ENCODE data around the gene PSMD14.

- TF ChIP-seq EZH2 (IDR thresholded peaks at IDR 0.05; ENCODE audit: borderline replicate concordance) (no peak), EZH2phosphoT487 (IDR thresholded peaks at IDR 0.05; ENCODE audit: low read depth, severe bottlenecking, unreplicated experiment) (no peak)
- TF ChIP-seq, protein P1, sequence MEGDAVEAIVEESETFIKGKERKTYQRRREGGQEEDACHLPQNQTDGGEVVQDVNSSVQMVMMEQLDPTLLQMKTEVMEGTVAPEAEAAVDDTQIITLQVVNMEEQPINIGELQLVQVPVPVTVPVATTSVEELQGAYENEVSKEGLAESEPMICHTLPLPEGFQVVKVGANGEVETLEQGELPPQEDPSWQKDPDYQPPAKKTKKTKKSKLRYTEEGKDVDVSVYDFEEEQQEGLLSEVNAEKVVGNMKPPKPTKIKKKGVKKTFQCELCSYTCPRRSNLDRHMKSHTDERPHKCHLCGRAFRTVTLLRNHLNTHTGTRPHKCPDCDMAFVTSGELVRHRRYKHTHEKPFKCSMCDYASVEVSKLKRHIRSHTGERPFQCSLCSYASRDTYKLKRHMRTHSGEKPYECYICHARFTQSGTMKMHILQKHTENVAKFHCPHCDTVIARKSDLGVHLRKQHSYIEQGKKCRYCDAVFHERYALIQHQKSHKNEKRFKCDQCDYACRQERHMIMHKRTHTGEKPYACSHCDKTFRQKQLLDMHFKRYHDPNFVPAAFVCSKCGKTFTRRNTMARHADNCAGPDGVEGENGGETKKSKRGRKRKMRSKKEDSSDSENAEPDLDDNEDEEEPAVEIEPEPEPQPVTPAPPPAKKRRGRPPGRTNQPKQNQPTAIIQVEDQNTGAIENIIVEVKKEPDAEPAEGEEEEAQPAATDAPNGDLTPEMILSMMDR (IDR thresholded peaks at IDR 0.05; ENCODE audit: poor library complexity), result no peak
Measured at GRCh38 chr2:161343235-161343634, 35.0 kb downstream of the PSMD14 start.
